SK-N-SH (cell line): Measurements from ENCODE around the gene PACSIN2.

ENCODE experiments used
- CTCF ChIP-seq: fragments of 200-600 bp; sonication (generic); IDR thresholded peaks from 2 replicates; pipeline ENCODE4 v1.6.1; 2017; ENCODE audit warnings: antibody characterized with exemption, mild to moderate bottlenecking, moderate library complexity
- EZH2phosphoT487 ChIP-seq: fragments of 200-600 bp; sonication (generic); IDR thresholded peaks from 2 replicates; pipeline ENCODE4 v1.6.1; 2017; ENCODE audit warnings: low read depth, mixed run types, mild to moderate bottlenecking, antibody characterized with exemption, moderate library complexity, borderline replicate concordance
- FOSL2 ChIP-seq: IDR thresholded peaks from 2 replicates; pipeline ENCODE4 v1.4.0; 2012; ENCODE audit warnings: low read depth, mild to moderate bottlenecking, moderate library complexity, borderline replicate concordance
- POLR2AphosphoS5 ChIP-seq: IDR thresholded peaks from 2 replicates; pipeline ENCODE4 v1.6.1; 2012; ENCODE audit warnings: low read depth, low read length
- RAD21 ChIP-seq: IDR thresholded peaks from 2 replicates; pipeline ENCODE4 v1.6.1; 2012; ENCODE audit warnings: mild to moderate bottlenecking, low read length
- RCOR1 ChIP-seq: fragments of 150-350 bp; IDR thresholded peaks from 2 replicates; pipeline ENCODE4 v1.6.1; 2017; ENCODE audit warnings: antibody characterized with exemption, low read length
- RXRA ChIP-seq: IDR thresholded peaks from 2 replicates; pipeline ENCODE4 v1.4.0; 2012; ENCODE audit warnings: low read depth, mild to moderate bottlenecking, borderline replicate concordance
- SMC3 ChIP-seq: IDR thresholded peaks from 2 replicates; pipeline ENCODE4 v1.6.1; 2012; ENCODE audit warnings: low read depth, low read length, improper control_type of control experiment
- TAF1 ChIP-seq: IDR thresholded peaks from 2 replicates; pipeline ENCODE4 v1.6.1; 2012; ENCODE audit warnings: low read depth, mild to moderate bottlenecking, low read length, moderate library complexity, borderline replicate concordance

- TF ChIP-seq POLR2AphosphoS5 = no peak; the same call in 1 of the 2 replicates
- TF ChIP-seq TAF1 = no peak
- TF ChIP-seq EZH2phosphoT487 = no peak
- TF ChIP-seq RXRA = peak; percentile 78
- no peak for TF ChIP-seq CTCF
- TF ChIP-seq SMC3 = no peak
- TF ChIP-seq RAD21 = no peak
- TF ChIP-seq RCOR1 = no peak
- TF ChIP-seq FOSL2 = peak; percentile 70; the same call in 1 of the 2 replicates
Observed at GRCh38 chr22:42939941-42940653, 74.9 kb downstream of the PACSIN2 start.
